HG02623 (cell line): Measurements from ENCODE around the gene MICU1.

ENCODE experiments used
- ATAC-seq: cut with Tn5 transposase; IDR thresholded peaks from one replicate; pipeline ENCODE4 v1.9.1; 2021; ENCODE audit warnings: moderate library complexity; ENCODE audit not compliant: unreplicated experiment

Gene MICU1

GRCh38 chr10:72637398-72637857, 11.5 kb upstream of the MICU1 start:
- no peak for ATAC-seq

- ATAC-seq = no peak
These were observed 4.3 kb upstream of the MICU1 start for GRCh38 chr10:72630144-72630543.

GRCh38 chr10:72626444-72626754, 520 bp upstream of the MICU1 start:
- ATAC-seq = no peak

GRCh38 chr10:72625276-72625607, 637 bp downstream of the MICU1 start:
- ATAC-seq = no peak

- ATAC-seq = no peak
These were observed 3.6 kb downstream of the MICU1 start for GRCh38 chr10:72622271-72622670.

GRCh38 chr10:72616716-72617115, 9.2 kb downstream of the MICU1 start:
- no peak for ATAC-seq

- ATAC-seq = no peak
These were observed 9.9 kb downstream of the MICU1 start for GRCh38 chr10:72615970-72616369.

- no peak for ATAC-seq
These were observed 13.6 kb downstream of the MICU1 start for GRCh38 chr10:72612203-72612826.

- no peak for ATAC-seq
These were observed 14.1 kb downstream of the MICU1 start for GRCh38 chr10:72611783-72612182.

- no peak for ATAC-seq
These were observed 15.4 kb downstream of the MICU1 start for GRCh38 chr10:72610466-72610865.

GRCh38 chr10:72605122-72605521, 20.8 kb downstream of the MICU1 start:
- no peak for ATAC-seq

- no peak for ATAC-seq
These were observed 24.7 kb downstream of the MICU1 start for GRCh38 chr10:72601144-72601543.

- no peak for ATAC-seq
These were observed 26.8 kb downstream of the MICU1 start for GRCh38 chr10:72598769-72599701.

- no peak for ATAC-seq
These were observed 28.0 kb downstream of the MICU1 start for GRCh38 chr10:72597897-72598296.

- no peak for ATAC-seq
These were observed 30.4 kb downstream of the MICU1 start for GRCh38 chr10:72595436-72595835.

GRCh38 chr10:72593963-72594362, 31.9 kb downstream of the MICU1 start:
- ATAC-seq = no peak

GRCh38 chr10:72588266-72588665, 37.6 kb downstream of the MICU1 start:
- ATAC-seq = no peak

GRCh38 chr10:72587568-72587967, 38.3 kb downstream of the MICU1 start:
- ATAC-seq = no peak

- no peak for ATAC-seq
These were observed 51.2 kb downstream of the MICU1 start for GRCh38 chr10:72574636-72575035.

GRCh38 chr10:72573079-72573478, 52.8 kb downstream of the MICU1 start:
- no peak for ATAC-seq

- no peak for ATAC-seq
These were observed 57.8 kb downstream of the MICU1 start for GRCh38 chr10:72567889-72568640.

GRCh38 chr10:72567421-72567820, 58.5 kb downstream of the MICU1 start:
- ATAC-seq = no peak
